SU-DHL-6 (cell line): ENCODE data around the gene SSR4.

Experiments
- H2AFZ ChIP-seq: fragments of 200-600 bp; sonication (generic); 2 replicates; pipeline ENCODE4 v1.6.1; 2014; ENCODE audit warnings: low read depth, mild to moderate bottlenecking, moderate library complexity, mixed read lengths, antibody characterized with exemption, low read length; ENCODE audit not compliant: severe bottlenecking
- H3F3A ChIP-seq: fragments of 200-600 bp; shearing (Covaris generic); 2 replicates; pipeline ENCODE4 v1.6.0; 2016; ENCODE audit warnings: antibody characterized with exemption, mild to moderate bottlenecking; ENCODE audit not compliant: insufficient read depth
- H3K27ac ChIP-seq: fragments of 200-600 bp; sonication (generic); 2 replicates; pipeline ENCODE4 v1.5.1; 2016; ENCODE audit warnings: low read depth, mild to moderate bottlenecking, low read length, moderate library complexity, mixed read lengths
- H3K27me3 ChIP-seq: fragments of 200-600 bp; sonication (generic), shearing (Covaris generic); 2 replicates; pipeline ENCODE4 v1.6.0; 2014; ENCODE audit warnings: mild to moderate bottlenecking, low read length
- H3K36me3 ChIP-seq: fragments of 200-600 bp; sonication (generic); 2 replicates; pipeline ENCODE4 v1.6.1; 2014; ENCODE audit warnings: mild to moderate bottlenecking, low read length, mixed read lengths
- H3K4me2 ChIP-seq: fragments of 300-600, 200-600 bp; shearing (Covaris generic), sonication (generic); 2 replicates; pipeline ENCODE4 v1.6.0; 2014; ENCODE audit warnings: low read length, low read depth, mild to moderate bottlenecking; ENCODE audit not compliant: poor library complexity, severe bottlenecking
- H3K4me3 ChIP-seq: fragments of 200-600 bp; sonication (generic); 2 replicates; pipeline ENCODE4 v1.5.1; 2014; ENCODE audit warnings: antibody characterized with exemption, low read length, mild to moderate bottlenecking, mixed read lengths; ENCODE audit not compliant: insufficient read depth, poor library complexity, severe bottlenecking
- H3K79me2 ChIP-seq: fragments of 200-600 bp; sonication (generic); 2 replicates; pipeline ENCODE4 v1.6.1; 2014; ENCODE audit warnings: mild to moderate bottlenecking, low read length, moderate library complexity; ENCODE audit not compliant: insufficient read depth
- H3K9ac ChIP-seq: fragments of 200-600 bp; sonication (generic); 2 replicates; pipeline ENCODE4 v1.7.0; 2014; ENCODE audit warnings: mild to moderate bottlenecking, low read length
- H3K9me2 ChIP-seq: fragments of 200-600 bp; sonication (generic); replicated peaks from 2 replicates; pipeline ENCODE4 v1.6.1; 2014; ENCODE audit warnings: low read length; ENCODE audit not compliant: insufficient read depth
- H3K9me3 ChIP-seq: fragments of 200-600 bp; sonication (generic); 2 replicates; pipeline ENCODE4 v1.6.1; 2014; ENCODE audit warnings: low read length, mixed read lengths; ENCODE audit not compliant: insufficient read depth
- H4K20me1 ChIP-seq: fragments of 200-600 bp; sonication (generic); 2 replicates; pipeline ENCODE4 v1.6.1; 2014; ENCODE audit warnings: low read depth, mild to moderate bottlenecking, antibody characterized with exemption, low read length, moderate library complexity, mixed read lengths
- EZH2phosphoT487 ChIP-seq: fragments of 200-600 bp; sonication (generic), shearing (Covaris generic); conservative IDR thresholded peaks from 2 replicates; pipeline ENCODE4 v1.6.1; 2018; ENCODE audit warnings: mild to moderate bottlenecking, antibody characterized with exemption, low read length, moderate library complexity, mixed read lengths
- TF ChIP-seq, protein P1 (sequence below): fragments of 200-600 bp; sonication (generic); IDR thresholded peaks from one replicate; pipeline ENCODE4 v1.5.1; 2017; ENCODE audit warnings: antibody characterized with exemption, mild to moderate bottlenecking, low read length, moderate library complexity; ENCODE audit not compliant: insufficient read depth, poor library complexity, severe bottlenecking

Gene SSR4

GRCh38 chrX:153786669-153787068, 7.8 kb upstream of the SSR4 start:
- no peak overlapping the region for H3K9ac ChIP-seq
- no peaks in the 10 kb centered on the region for H4K20me1 ChIP-seq
- H3K36me3 ChIP-seq: no peaks in the 10 kb centered on the region

DNA sequence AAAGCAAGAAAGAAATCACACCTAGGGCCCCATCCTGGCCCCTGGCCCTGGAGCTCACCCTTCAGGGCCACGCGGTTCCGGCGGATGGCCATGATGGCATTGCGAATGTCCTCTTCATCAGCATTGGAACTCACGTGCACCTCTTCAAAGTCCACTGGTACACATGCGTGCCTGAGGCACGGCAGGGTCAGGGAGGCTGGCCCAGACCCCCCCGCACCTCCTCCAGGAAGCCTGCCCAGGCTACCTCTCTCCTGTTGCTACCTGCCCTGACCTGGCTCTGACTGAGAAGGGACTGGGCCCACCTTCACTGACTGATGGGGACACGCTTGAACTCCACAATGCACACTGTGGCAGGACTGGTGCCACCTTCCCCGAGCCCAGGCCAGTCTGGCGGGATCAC, 4.8 kb upstream of the SSR4 start:
- no peaks in the 10 kb centered on the region for H4K20me1 ChIP-seq
- H3K27ac ChIP-seq: no peak overlapping the region
- H3K4me3 ChIP-seq: no peak overlapping the region
- H3K4me2 ChIP-seq: no peak overlapping the region
- no peaks in the 10 kb centered on the region for H3K27me3 ChIP-seq
- no peaks in the 10 kb centered on the region for H3K9me3 ChIP-seq
- H2AFZ ChIP-seq: no peak overlapping the region
- peaks cover 24% of the 10 kb centered on the region for H3K79me2 ChIP-seq
- no peaks in the 10 kb centered on the region for H3K36me3 ChIP-seq
- no peak for TF ChIP-seq EZH2phosphoT487
- TF ChIP-seq, protein P1, sequence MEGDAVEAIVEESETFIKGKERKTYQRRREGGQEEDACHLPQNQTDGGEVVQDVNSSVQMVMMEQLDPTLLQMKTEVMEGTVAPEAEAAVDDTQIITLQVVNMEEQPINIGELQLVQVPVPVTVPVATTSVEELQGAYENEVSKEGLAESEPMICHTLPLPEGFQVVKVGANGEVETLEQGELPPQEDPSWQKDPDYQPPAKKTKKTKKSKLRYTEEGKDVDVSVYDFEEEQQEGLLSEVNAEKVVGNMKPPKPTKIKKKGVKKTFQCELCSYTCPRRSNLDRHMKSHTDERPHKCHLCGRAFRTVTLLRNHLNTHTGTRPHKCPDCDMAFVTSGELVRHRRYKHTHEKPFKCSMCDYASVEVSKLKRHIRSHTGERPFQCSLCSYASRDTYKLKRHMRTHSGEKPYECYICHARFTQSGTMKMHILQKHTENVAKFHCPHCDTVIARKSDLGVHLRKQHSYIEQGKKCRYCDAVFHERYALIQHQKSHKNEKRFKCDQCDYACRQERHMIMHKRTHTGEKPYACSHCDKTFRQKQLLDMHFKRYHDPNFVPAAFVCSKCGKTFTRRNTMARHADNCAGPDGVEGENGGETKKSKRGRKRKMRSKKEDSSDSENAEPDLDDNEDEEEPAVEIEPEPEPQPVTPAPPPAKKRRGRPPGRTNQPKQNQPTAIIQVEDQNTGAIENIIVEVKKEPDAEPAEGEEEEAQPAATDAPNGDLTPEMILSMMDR: no peak
- H3K9me2 ChIP-seq: no peaks in the 10 kb centered on the region
- no peaks in the 10 kb centered on the region for H3F3A ChIP-seq
- H3K9ac ChIP-seq: no peak overlapping the region

More at GRCh38 chrX:153786669-153787068, 7.8 kb upstream of the SSR4 start:
- Histone ChIP-seq H3K79me2 (peaks cover under 1% of the 10 kb centered on the region; the same call in 1 of the 2 replicates), H3K27me3 (no peaks in the 10 kb centered on the region), H3K9me2 (no peaks in the 10 kb centered on the region), H3K4me2 (no peak overlapping the region), H3K9me3 (no peaks in the 10 kb centered on the region), H3K4me3 (no peak overlapping the region), H3K27ac (no peak overlapping the region), H2AFZ (no peak overlapping the region), H3F3A (no peaks in the 10 kb centered on the region)
- TF ChIP-seq EZH2phosphoT487: no peak
- TF ChIP-seq, protein P1: no peak

DNA sequence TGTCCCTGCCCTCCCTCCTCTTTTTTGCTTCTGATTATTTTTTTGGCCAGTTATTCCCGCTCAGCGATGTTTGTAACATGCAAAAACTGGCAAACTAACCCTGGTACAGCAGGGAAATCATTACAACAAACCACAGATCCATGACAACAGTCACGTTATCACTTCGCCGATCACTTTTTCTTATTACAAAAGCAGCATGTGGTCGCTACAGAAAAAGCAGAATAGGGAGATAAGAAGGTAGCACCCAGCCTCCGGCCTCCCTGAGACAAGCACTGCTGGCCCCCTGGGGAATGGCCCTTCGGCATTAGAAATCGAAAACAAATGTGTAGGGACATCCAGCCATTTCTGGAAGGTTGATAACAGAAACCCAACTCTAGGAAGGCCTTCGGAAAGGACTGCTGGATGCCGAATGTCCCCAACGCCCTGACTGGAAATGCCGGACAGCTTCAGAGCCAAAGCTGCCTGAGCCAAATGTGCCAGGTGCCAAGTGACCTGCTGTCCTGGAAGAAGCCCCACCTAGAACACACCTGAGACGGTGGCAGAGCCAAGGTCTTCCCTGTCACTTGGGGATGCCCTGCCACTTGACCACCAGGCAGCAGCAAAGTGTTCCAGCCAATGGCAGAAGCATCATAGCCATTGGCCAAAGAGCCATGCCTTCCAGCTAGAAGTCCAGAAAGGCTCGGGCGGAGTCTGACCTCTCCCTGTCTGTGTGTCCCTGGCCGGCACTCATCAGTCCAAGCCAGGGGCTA, 3.2 kb upstream of the SSR4 start:
- no peaks in the 10 kb centered on the region for H4K20me1 ChIP-seq

More for the DNA sequence above, 3.2 kb upstream of the SSR4 start:
- peaks cover 34% of the 10 kb centered on the region for H3K79me2 ChIP-seq
- no peaks in the 10 kb centered on the region for H3K9me3 ChIP-seq
- no peaks in the 10 kb centered on the region for H3K36me3 ChIP-seq
- H2AFZ ChIP-seq: no peak overlapping the region
- H3K4me3 ChIP-seq: no peak overlapping the region
- no peaks in the 10 kb centered on the region for H3K9me2 ChIP-seq
- H3K27ac ChIP-seq: no peak overlapping the region
- H3F3A ChIP-seq: no peaks in the 10 kb centered on the region
- no peak for TF ChIP-seq EZH2phosphoT487
- TF ChIP-seq, protein P1: no peak
- H3K4me2 ChIP-seq: no peak overlapping the region
- H3K9ac ChIP-seq: no peak overlapping the region
- no peaks in the 10 kb centered on the region for H3K27me3 ChIP-seq
